ENCODE results near the gene DISC1. TPM values are rescaled to one million over a fixed set of nuclear protein-coding genes. Genes with fewer than 3 reads are reported as not detected.

Gene DISC1
- total RNA-seq, 2 experiments from 2014 or later, result 19.8 to 20.0 TPM

GRCh38 chr1:232038706-232039677 lies 412.4 kb downstream of the DISC1 start:
- Mint-ChIP-seq H3K4me3 (no peak overlapping the region), H3K4me1 (ENCODE audit: low read depth) (no peaks in the 10 kb centered on the region), H3K9me3 (no peaks in the 10 kb centered on the region), H3K27me3 (no peaks in the 10 kb centered on the region), H3K27ac (no peak overlapping the region), H3K36me3 (ENCODE audit: low read depth) (peaks cover 14% of the 10 kb centered on the region)
- ChIA-PET CTCF (no interaction called here), POLR2A (no interaction called here)
- TF ChIP-seq CTCF (IDR thresholded peaks at IDR 0.05), result no peak
- Histone ChIP-seq H3K4me3 (ENCODE audit: low read length) (no peak overlapping the region), H3K27me3 (ENCODE audit: control insufficient read depth in 1 of 2, insufficient read depth in 2 of 2, low read length in 2 of 2) (no peaks in the 10 kb centered on the region), H3K36me3 (ENCODE audit: insufficient read depth, low read length) (no peaks in the 10 kb centered on the region), H3K27ac (ENCODE audit: low read depth in 1 of 2, low read length in 2 of 2) (no peak overlapping the region), H3K4me1 (ENCODE audit: insufficient read depth, low read length) (no peaks in the 10 kb centered on the region), H3K9me3 (ENCODE audit: control insufficient read depth in 1 of 2, insufficient read depth in 1 of 2, low read length in 2 of 2) (no peaks in the 10 kb centered on the region)
- DNase-seq (no peak), ATAC-seq (ENCODE audit: poor library complexity) (no peak)
- intact Hi-C loops (cut with DNase I, micrococcal nuclease), result no loop called here

GRCh38 chr1:232040260-232040659 lies 413.7 kb downstream of the DISC1 start:
- no peak overlapping the region for H3K4me3 Mint-ChIP-seq
- Histone ChIP-seq H3K27me3 (ENCODE audit: control insufficient read depth in 1 of 2, insufficient read depth in 2 of 2, low read length in 2 of 2) (no peaks in the 10 kb centered on the region), H3K9me3 (ENCODE audit: control insufficient read depth in 1 of 2, insufficient read depth in 1 of 2, low read length in 2 of 2) (no peaks in the 10 kb centered on the region), H3K36me3 (ENCODE audit: insufficient read depth, low read length) (no peaks in the 10 kb centered on the region), H3K27ac (ENCODE audit: low read depth in 1 of 2, low read length in 2 of 2) (no peak overlapping the region), H3K4me1 (ENCODE audit: insufficient read depth, low read length) (no peaks in the 10 kb centered on the region), H3K4me3 (ENCODE audit: low read length) (no peak overlapping the region)
- no peak overlapping the region for H3K27ac Mint-ChIP-seq
- DNase-seq (no peak), ATAC-seq (ENCODE audit: poor library complexity) (no peak)
- ChIA-PET CTCF (no interaction called here), POLR2A (no interaction called here)
- H3K36me3 Mint-ChIP-seq (ENCODE audit: low read depth), result peaks cover 8% of the 10 kb centered on the region
- no peak for TF ChIP-seq CTCF (IDR thresholded peaks at IDR 0.05)
- no peaks in the 10 kb centered on the region for H3K27me3 Mint-ChIP-seq
- intact Hi-C loops (cut with DNase I, micrococcal nuclease), result no loop called here
- no peaks in the 10 kb centered on the region for H3K9me3 Mint-ChIP-seq
- no peaks in the 10 kb centered on the region for H3K4me1 Mint-ChIP-seq (ENCODE audit: low read depth)

GRCh38 chr1:232044728-232045127 lies 418.1 kb downstream of the DISC1 start:
- CTCF ChIA-PET, result no interaction called here
- H3K9me3 Mint-ChIP-seq, result no peaks in the 10 kb centered on the region
- POLR2A ChIA-PET, result no interaction called here
- no peaks in the 10 kb centered on the region for H3K4me1 Mint-ChIP-seq (ENCODE audit: low read depth)
- DNase-seq, result no peak
- H3K27ac Mint-ChIP-seq, result no peak overlapping the region
- H3K27me3 ChIP-seq (ENCODE audit: control insufficient read depth in 1 of 2, insufficient read depth in 2 of 2, low read length in 2 of 2), result no peaks in the 10 kb centered on the region
- H3K4me3 ChIP-seq (ENCODE audit: low read length), result no peak overlapping the region
- ATAC-seq (ENCODE audit: poor library complexity), result no peak
- H3K36me3 Mint-ChIP-seq (ENCODE audit: low read depth), result no peaks in the 10 kb centered on the region
- H3K27me3 Mint-ChIP-seq, result no peaks in the 10 kb centered on the region
- intact Hi-C loops (cut with DNase I, micrococcal nuclease), result no loop called here
- H3K36me3 ChIP-seq (ENCODE audit: insufficient read depth, low read length), result no peaks in the 10 kb centered on the region
- no peak overlapping the region for H3K4me3 Mint-ChIP-seq
- no peaks in the 10 kb centered on the region for H3K9me3 ChIP-seq (ENCODE audit: control insufficient read depth in 1 of 2, insufficient read depth in 1 of 2, low read length in 2 of 2)
- no peak overlapping the region for H3K27ac ChIP-seq (ENCODE audit: low read depth in 1 of 2, low read length in 2 of 2)
- H3K4me1 ChIP-seq (ENCODE audit: insufficient read depth, low read length), result no peaks in the 10 kb centered on the region
- no peak for TF ChIP-seq CTCF (IDR thresholded peaks at IDR 0.05)

All from CD4-positive, alpha-beta T cell (primary cell).